Transverse colon (tissue), 4 donors: ENCODE measurements around the gene RPTOR.

ENCODE experiments used
- EP300 ChIP-seq: sonication (generic); formaldehyde crosslinking; IDR thresholded peaks from one replicate; pipeline ENCODE4 v1.6.1; 2017; ENCODE audit warnings: antibody characterized with exemption, low read depth
- POLR2A ChIP-seq: fragments of 450-650 bp; IDR thresholded peaks from one replicate; pipeline ENCODE4 v1.6.1; 2016; ENCODE audit warnings: antibody characterized with exemption, mild to moderate bottlenecking, moderate library complexity
- POLR2AphosphoS5 ChIP-seq, 3 donors: sonication (generic); formaldehyde crosslinking; IDR thresholded peaks; one replicate each; pipeline ENCODE4 v1.6.1; 2016; ENCODE audit warnings: antibody characterized with exemption in 3 of 3
- TF ChIP-seq, protein P1 (sequence below), 5 experiments: fragments of 200-600 bp in 3 of 5; fragments of 450-650 bp in 2 of 5; sonication (generic) in 3 of 5; IDR thresholded peaks; 1 replicate in 2 of 5; 2 replicates in 3 of 5; pipeline ENCODE4 v1.5.1; 2016 to 2017; ENCODE audit warnings: antibody characterized with exemption in 5 of 5, inconsistent platforms in 3 of 5, mild to moderate bottlenecking in 2 of 5, moderate library complexity in 1 of 5

DNA sequence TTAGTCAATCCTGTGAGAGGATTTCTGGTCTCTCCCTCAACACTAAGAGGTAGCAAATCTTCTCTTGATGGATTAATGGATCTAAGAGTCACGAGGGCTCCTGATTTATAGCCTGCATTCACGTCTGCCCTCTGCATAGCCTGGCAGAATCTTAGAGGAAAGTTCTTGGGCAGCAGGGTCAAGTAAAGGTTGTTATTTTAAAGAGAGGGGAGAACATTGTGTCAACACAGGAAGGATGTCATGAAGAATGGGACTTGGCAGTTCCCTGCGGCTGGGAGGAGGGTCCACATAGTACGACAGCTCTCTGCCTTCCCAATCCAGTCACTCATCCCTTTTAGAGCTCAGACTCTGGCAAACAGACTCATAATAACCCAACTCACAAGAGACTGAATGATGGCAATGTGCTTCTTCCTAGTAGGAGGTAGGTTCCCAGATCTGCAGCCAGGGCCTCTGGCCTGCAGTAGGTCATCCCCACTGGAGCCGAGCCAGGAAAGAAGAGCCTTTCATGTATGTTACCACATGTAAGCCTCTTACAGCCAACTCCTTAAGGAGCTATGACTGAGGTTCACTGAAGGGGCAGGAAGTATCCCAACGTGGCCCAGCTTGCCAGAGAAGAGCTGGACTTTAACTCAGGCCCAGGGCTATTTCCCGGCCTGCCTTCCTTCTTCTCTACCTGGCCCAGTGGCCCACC lies 25.4 kb upstream of the RPTOR start:
- TF ChIP-seq, protein P1, sequence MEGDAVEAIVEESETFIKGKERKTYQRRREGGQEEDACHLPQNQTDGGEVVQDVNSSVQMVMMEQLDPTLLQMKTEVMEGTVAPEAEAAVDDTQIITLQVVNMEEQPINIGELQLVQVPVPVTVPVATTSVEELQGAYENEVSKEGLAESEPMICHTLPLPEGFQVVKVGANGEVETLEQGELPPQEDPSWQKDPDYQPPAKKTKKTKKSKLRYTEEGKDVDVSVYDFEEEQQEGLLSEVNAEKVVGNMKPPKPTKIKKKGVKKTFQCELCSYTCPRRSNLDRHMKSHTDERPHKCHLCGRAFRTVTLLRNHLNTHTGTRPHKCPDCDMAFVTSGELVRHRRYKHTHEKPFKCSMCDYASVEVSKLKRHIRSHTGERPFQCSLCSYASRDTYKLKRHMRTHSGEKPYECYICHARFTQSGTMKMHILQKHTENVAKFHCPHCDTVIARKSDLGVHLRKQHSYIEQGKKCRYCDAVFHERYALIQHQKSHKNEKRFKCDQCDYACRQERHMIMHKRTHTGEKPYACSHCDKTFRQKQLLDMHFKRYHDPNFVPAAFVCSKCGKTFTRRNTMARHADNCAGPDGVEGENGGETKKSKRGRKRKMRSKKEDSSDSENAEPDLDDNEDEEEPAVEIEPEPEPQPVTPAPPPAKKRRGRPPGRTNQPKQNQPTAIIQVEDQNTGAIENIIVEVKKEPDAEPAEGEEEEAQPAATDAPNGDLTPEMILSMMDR (IDR thresholded peaks at IDR 0.05), result no peak
- TF ChIP-seq POLR2A (no peak), EP300 (no peak), POLR2AphosphoS5 (IDR thresholded peaks at IDR 0.05) (no peak)
